SK-N-SH treated with all-trans-retinoic acid at 6 μM for 48 hours (cell line): Measurements from ENCODE around the gene NACC1.
"Not testable (repeated sequence)": the region's sequence is repeated elsewhere in the genome, so short reads cannot be mapped to it uniquely, and the experiment has no call there.

Experiments
- ATAC-seq: fragments of 200-7000 bp; cut with Tn5 transposase; 3 replicates; pipeline ENCODE4 v1.9.1; 2020; ENCODE audit warnings: mild to moderate bottlenecking, moderate library complexity
- ARNTL ChIP-seq: fragments of 450-650 bp; formaldehyde crosslinking; IDR thresholded peaks from 2 replicates; pipeline ENCODE4 v1.5.0; 2020; ENCODE audit warnings: low read depth, mild to moderate bottlenecking, moderate library complexity, borderline replicate concordance
- BACH2 ChIP-seq: fragments of 250-450 bp; sonication (Bioruptor Pico); IDR thresholded peaks from 2 replicates; pipeline ENCODE4 v1.9.0; 2021; ENCODE audit warnings: mild to moderate bottlenecking, borderline replicate concordance
- CSDC2 ChIP-seq: fragments of 250-450 bp; sonication (Bioruptor Pico); IDR thresholded peaks from 2 replicates; pipeline ENCODE4 v1.5.0; 2020; ENCODE audit warnings: mild to moderate bottlenecking, moderate library complexity
- ESRRG ChIP-seq: fragments of 250-450 bp; sonication (Bioruptor Pico); IDR thresholded peaks from 2 replicates; pipeline ENCODE4 v1.6.1; 2021; ENCODE audit warnings: mild to moderate bottlenecking
- GLIS3 ChIP-seq: fragments of 250-450 bp; sonication (Bioruptor Pico); IDR thresholded peaks from 2 replicates; pipeline ENCODE4 v1.5.0; 2020; ENCODE audit warnings: mild to moderate bottlenecking, moderate library complexity
- ISL1 ChIP-seq: fragments of 250-450 bp; sonication (Bioruptor Pico); IDR thresholded peaks from 2 replicates; pipeline ENCODE4 v2.1.2; 2022; ENCODE audit warnings: mild to moderate bottlenecking, moderate library complexity
- RARB ChIP-seq: fragments of 250-450 bp; sonication (Bioruptor Pico); IDR thresholded peaks from 2 replicates; pipeline ENCODE4 v1.8.0; 2021; ENCODE audit warnings: mild to moderate bottlenecking, moderate library complexity
- SNAI2 ChIP-seq: fragments of 250-450 bp; sonication (Bioruptor Pico); IDR thresholded peaks from 2 replicates; pipeline ENCODE4 v1.5.0; 2020; ENCODE audit warnings: mild to moderate bottlenecking, moderate library complexity
- TCF4 ChIP-seq: fragments of 250-450 bp; sonication (Bioruptor Pico); IDR thresholded peaks from 2 replicates; pipeline ENCODE4 v1.8.0; 2021; ENCODE audit warnings: mild to moderate bottlenecking, moderate library complexity, borderline replicate concordance
- TOX ChIP-seq: fragments of 250-450 bp; sonication (Bioruptor Pico); IDR thresholded peaks from 2 replicates; pipeline ENCODE4 v1.8.0; 2021; ENCODE audit warnings: mild to moderate bottlenecking, moderate library complexity, borderline replicate concordance
- ZC3H10 ChIP-seq: fragments of 250-450 bp; sonication (Bioruptor Pico); IDR thresholded peaks from 2 replicates; pipeline ENCODE4 v1.5.1; 2021; ENCODE audit warnings: mild to moderate bottlenecking, moderate library complexity
- ZFP3 ChIP-seq: fragments of 250-450 bp; sonication (Bioruptor Pico); IDR thresholded peaks from 2 replicates; pipeline ENCODE4 v1.5.0; 2020; ENCODE audit warnings: mild to moderate bottlenecking, moderate library complexity
- ZFP30 ChIP-seq: fragments of 450-650 bp; formaldehyde crosslinking; IDR thresholded peaks from 2 replicates; pipeline ENCODE4 v1.5.0; 2022; ENCODE audit warnings: mild to moderate bottlenecking, moderate library complexity
- ZNF565 ChIP-seq: fragments of 450-650 bp; formaldehyde crosslinking; conservative IDR thresholded peaks from 2 replicates; pipeline ENCODE4 v1.5.0; 2020; ENCODE audit warnings: low read depth, mild to moderate bottlenecking, moderate library complexity
- ZNF70 ChIP-seq: fragments of 450-650 bp; formaldehyde crosslinking; IDR thresholded peaks from 2 replicates; pipeline ENCODE4 v1.5.0; 2020; ENCODE audit warnings: mild to moderate bottlenecking, moderate library complexity
- ZNF8 ChIP-seq: fragments of 450-650 bp; formaldehyde crosslinking; IDR thresholded peaks from 2 replicates; pipeline ENCODE4 v1.5.0; 2020; ENCODE audit warnings: mild to moderate bottlenecking, moderate library complexity
- TF ChIP-seq, protein P1 (sequence below): fragments of 250-450 bp; sonication (Bioruptor Pico); IDR thresholded peaks from 2 replicates; pipeline ENCODE4 v1.5.1; 2020; ENCODE audit warnings: low read depth, mild to moderate bottlenecking, moderate library complexity
- TF ChIP-seq, protein P2 (sequence below): fragments of 250-450 bp; sonication (Bioruptor Pico); IDR thresholded peaks from 2 replicates; pipeline ENCODE4 v1.5.1; 2021; ENCODE audit warnings: mild to moderate bottlenecking, moderate library complexity
- TF ChIP-seq, protein P3 (sequence below): fragments of 250-450 bp; sonication (Bioruptor Pico); IDR thresholded peaks from 2 replicates; pipeline ENCODE4 v1.8.0; 2021; ENCODE audit warnings: low read depth, mild to moderate bottlenecking, moderate library complexity, borderline replicate concordance
- TF ChIP-seq, protein P4 (sequence below): fragments of 250-450 bp; sonication (Bioruptor Pico); IDR thresholded peaks from 2 replicates; pipeline ENCODE4 v1.8.0; 2020; ENCODE audit warnings: mild to moderate bottlenecking, moderate library complexity, borderline replicate concordance

The NACC1 gene

DNA sequence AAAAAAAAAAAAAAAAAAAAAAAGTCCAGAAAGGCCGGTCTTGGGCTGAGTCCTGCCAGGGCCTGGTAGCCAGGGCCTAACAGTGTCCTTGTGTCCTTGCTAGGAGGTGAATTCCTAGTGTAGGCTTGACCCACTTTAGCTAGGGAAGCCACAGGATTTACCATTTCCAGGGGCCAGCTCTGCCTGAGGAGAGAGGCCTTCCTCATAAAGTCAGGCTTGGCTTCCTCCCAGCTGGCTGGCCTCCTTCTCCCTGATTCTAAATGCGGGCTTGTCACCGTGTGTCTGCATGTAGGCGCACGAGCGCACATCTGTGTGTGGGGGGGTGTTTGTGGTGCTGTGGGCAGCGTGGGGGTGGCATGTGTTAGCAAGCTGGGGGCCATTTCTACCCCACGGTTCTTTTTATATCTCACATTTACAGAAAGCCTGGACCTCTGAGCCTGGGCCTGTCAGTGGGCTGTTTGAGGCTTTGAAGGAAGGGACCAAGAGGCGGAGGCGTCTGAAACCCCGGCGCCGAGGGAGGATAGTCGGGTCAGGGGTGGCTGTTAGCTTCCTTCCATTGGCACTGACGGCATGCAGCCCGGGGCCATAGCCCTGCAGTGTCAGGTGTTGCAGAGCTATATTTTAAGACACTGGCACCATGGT lies 63.8 kb downstream of the NACC1 start:
- TF ChIP-seq GLIS3 (CRISPR knock-in tag), result no peak
- TF ChIP-seq ZNF8 (CRISPR knock-in tag), result no peak
- no peak for TF ChIP-seq TCF4 (CRISPR knock-in tag)
- TF ChIP-seq BACH2 (CRISPR knock-in tag), result no peak
- TF ChIP-seq, all 23 proteins: peak for 0
- ATAC-seq, result peak; percentile 86

DNA sequence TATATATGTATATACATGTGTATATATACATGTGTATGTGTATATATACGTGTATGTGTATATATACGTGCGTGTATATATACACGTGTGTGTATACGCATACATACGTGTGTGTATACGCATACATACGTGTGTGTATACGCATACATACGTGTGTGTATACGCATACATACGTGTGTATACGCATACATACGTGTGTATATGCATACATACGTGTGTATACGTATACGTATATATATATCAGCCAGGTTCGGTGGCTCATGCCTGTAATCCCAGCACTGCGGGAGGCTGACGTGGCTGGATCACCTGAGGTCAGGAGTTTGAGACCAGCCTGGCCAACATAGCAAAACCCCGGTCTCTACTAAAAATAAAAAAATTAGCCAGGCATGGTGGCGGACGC lies 66.9 kb downstream of the NACC1 start:
- not testable (repeated sequence) for ATAC-seq

DNA sequence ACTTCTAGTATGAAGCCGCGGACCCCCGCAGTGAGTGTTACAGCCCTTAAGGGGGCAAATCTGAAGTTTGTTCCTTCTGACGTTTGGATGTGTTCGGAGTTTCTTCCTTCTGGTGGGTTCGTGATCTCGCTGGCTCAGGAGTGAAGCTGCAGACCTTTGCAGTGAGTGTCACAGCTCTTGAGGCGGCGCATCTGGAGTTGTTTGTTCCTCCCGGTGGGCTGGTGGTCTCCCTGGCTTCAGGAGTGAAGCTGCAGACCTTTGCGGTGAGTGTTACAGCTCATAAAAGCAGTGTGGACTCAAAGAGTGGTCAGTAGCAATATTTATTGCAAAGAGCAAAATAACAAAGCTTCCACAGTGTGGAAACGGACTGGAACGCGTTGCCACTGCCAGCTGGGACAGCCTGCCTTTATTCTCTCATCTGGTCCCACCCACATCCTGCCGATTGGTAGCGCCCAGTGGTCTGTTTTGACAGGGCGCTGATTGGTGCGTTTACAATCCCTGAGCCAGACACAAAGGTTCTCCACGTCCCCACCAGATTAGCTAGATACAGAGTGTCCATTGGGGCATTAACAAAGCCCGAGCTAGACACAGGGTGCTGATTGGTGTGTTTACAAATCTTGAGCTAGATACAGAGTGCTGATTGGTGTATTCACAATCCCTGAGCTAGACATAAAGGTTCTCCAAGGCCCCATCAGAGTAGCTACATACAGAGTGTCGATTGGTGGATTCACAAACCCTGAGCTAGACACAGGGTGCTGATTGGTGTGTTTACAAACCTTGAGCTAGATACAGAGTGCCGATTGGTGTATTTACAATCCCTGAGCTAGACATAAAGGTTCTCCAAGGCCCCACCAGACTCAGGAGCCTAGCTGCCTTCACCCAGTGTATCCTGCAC lies 67.9 kb downstream of the NACC1 start:
- ATAC-seq, result not testable (repeated sequence)

DNA sequence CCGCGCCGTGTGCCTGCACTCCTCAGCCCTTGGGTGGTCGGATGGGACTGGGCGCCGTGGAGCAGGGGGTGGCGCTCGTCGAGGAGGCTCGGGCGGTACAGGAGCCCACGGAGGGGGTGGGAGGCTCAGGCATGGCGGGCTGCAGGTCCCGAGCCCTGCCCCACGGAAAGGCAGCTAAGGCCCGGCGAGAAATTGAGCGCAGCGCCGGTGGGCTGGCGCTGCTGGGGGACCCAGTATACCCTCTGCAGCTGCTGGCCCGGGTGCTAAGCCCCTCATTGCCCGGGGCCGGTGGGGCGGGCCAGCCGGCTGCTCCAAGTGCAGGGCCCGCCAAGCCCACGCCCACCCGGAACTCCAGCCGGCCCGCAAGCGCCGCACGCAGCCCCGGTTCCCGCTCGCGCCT lies 68.6 kb downstream of the NACC1 start:
- ATAC-seq, result not testable (repeated sequence)

DNA sequence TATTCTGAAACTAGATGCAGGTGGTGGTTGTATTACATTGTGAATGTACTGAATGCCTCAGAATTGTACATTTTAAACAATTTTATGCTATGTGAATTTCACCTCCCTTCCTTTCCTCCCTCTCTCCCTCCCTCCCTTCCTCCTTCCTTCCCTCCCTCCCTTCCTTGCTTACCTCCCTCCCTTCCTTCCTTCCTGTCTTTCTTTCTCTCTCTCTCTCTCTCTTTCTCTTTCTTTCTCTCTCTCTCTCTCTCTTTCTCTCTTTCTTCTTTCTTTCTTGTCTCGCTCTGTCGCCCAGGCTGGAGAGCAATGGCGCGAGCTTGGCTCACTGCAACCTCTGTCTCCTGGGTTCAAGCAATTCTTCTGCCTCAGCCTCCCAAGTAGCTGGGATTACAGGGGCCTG lies 69.4 kb downstream of the NACC1 start:
- no peak for TF ChIP-seq RARB (CRISPR knock-in tag)
- TF ChIP-seq, protein P1, sequence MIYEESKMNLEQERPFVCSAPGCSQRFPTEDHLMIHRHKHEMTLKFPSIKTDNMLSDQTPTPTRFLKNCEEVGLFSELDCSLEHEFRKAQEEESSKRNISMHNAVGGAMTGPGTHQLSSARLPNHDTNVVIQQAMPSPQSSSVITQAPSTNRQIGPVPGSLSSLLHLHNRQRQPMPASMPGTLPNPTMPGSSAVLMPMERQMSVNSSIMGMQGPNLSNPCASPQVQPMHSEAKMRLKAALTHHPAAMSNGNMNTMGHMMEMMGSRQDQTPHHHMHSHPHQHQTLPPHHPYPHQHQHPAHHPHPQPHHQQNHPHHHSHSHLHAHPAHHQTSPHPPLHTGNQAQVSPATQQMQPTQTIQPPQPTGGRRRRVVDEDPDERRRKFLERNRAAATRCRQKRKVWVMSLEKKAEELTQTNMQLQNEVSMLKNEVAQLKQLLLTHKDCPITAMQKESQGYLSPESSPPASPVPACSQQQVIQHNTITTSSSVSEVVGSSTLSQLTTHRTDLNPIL, result no peak
- TF ChIP-seq ESRRG (CRISPR knock-in tag), result no peak
- no peak for TF ChIP-seq ZC3H10 (CRISPR knock-in tag)
- TF ChIP-seq ZNF8 (CRISPR knock-in tag), result no peak
- TF ChIP-seq, protein P2, sequence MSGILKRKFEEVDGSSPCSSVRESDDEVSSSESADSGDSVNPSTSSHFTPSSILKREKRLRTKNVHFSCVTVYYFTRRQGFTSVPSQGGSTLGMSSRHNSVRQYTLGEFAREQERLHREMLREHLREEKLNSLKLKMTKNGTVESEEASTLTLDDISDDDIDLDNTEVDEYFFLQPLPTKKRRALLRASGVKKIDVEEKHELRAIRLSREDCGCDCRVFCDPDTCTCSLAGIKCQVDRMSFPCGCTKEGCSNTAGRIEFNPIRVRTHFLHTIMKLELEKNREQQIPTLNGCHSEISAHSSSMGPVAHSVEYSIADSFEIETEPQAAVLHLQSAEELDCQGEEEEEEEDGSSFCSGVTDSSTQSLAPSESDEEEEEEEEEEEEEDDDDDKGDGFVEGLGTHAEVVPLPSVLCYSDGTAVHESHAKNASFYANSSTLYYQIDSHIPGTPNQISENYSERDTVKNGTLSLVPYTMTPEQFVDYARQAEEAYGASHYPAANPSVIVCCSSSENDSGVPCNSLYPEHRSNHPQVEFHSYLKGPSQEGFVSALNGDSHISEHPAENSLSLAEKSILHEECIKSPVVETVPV, result no peak
- no peak for TF ChIP-seq ISL1 (CRISPR knock-in tag)
- TF ChIP-seq, protein P3, sequence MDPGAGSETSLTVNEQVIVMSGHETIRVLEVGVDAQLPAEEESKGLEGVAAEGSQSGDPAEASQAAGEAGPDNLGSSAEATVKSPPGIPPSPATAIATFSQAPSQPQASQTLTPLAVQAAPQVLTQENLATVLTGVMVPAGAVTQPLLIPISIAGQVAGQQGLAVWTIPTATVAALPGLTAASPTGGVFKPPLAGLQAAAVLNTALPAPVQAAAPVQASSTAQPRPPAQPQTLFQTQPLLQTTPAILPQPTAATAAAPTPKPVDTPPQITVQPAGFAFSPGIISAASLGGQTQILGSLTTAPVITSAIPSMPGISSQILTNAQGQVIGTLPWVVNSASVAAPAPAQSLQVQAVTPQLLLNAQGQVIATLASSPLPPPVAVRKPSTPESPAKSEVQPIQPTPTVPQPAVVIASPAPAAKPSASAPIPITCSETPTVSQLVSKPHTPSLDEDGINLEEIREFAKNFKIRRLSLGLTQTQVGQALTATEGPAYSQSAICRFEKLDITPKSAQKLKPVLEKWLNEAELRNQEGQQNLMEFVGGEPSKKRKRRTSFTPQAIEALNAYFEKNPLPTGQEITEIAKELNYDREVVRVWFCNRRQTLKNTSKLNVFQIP (CRISPR knock-in tag), result no peak
- no peak for TF ChIP-seq TOX (CRISPR knock-in tag)
- TF ChIP-seq ZFP3, result no peak
- no peak for TF ChIP-seq ZFP30
- TF ChIP-seq ZNF70 (CRISPR knock-in tag), result no peak
- no peak for TF ChIP-seq ZNF565
- TF ChIP-seq GLIS3 (CRISPR knock-in tag), result no peak
- no peak for TF ChIP-seq SNAI2 (CRISPR knock-in tag)
- TF ChIP-seq CSDC2 (CRISPR knock-in tag), result no peak
- TF ChIP-seq TCF4 (CRISPR knock-in tag), result no peak
- no peak for TF ChIP-seq ARNTL
- TF ChIP-seq, protein P4, sequence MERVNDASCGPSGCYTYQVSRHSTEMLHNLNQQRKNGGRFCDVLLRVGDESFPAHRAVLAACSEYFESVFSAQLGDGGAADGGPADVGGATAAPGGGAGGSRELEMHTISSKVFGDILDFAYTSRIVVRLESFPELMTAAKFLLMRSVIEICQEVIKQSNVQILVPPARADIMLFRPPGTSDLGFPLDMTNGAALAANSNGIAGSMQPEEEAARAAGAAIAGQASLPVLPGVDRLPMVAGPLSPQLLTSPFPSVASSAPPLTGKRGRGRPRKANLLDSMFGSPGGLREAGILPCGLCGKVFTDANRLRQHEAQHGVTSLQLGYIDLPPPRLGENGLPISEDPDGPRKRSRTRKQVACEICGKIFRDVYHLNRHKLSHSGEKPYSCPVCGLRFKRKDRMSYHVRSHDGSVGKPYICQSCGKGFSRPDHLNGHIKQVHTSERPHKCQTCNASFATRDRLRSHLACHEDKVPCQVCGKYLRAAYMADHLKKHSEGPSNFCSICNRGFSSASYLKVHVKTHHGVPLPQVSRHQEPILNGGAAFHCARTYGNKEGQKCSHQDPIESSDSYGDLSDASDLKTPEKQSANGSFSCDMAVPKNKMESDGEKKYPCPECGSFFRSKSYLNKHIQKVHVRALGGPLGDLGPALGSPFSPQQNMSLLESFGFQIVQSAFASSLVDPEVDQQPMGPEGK (CRISPR knock-in tag), result no peak
- no peak for ATAC-seq
